Measurements from ENCODE around the gene PTPRN2. TPM values are rescaled to one million over a fixed set of nuclear protein-coding genes. Genes with fewer than 3 reads are reported as not detected.

Gene PTPRN2
- polyA plus RNA-seq, 1 of the 3 experiments (the other 2 are of a cell fraction): 4.0 TPM

DNA sequence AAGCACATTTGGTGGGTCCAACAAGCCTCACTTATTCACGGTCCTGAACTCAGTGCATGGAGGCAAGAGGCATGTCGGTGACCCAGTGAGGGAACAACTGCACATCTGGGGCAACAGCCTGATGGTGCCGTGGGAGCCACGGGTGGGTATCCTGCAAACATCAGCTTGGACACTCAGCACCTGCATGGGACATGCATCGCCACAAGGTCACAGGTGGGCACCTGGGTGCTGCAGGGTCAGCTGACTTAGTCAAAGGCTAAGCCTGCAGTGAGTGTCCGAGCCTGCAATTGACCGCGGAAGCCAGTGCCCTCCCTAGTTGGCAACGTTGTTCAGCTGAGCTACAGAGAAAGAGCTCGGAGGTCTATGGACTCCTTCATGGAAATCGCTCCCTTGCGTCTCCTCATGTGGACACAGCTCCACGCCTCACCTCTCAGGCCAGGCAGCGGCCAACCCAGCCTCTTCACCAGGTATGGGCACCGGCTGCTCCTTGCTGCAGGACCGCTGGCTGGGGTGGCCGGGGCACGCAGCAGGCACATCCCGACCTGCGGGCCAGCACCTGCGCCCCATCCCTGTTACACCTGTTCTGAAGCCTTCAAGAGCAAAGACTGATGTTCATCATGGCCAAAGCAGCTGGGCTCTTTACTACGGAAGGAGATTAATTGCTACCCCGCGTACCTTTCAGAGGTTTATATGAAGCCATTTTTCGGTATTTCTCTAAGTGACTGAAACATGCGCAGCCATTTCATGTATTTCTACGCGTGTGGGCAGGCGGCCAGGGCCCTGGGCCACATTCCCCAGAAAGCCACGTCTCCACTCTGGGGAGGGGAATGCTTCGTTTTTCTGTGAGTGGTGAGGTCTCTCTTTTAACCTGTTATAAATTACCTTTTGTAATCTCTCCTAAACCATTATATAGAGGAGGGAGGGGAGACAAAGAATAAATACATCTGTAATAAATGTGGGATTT, 870.1 kb downstream of the PTPRN2 start:
- 72% methylated on average over 28 of the region's 31 CpGs for WGBS (ENCODE audit: low lambda C conversion rate)
- Histone ChIP-seq H3K9me3 (peaks cover 9% of the 10 kb centered on the region; the same call in 1 of the 2 replicates), H3K4me1 (ENCODE audit: control insufficient read depth in 1 of 2, insufficient read depth in 2 of 2, low read depth in 1 of 2, low read length in 1 of 2) (peaks cover 0 to 3% of the 10 kb centered on the region in 2 experiments; a peak in 1 of 4 replicates), H3K9ac (no peak overlapping the region), H2AFZ (ENCODE audit: low read depth) (no peak overlapping the region), H4K20me1 (ENCODE audit: insufficient read depth) (no peaks in the 10 kb centered on the region), H3K27ac (ENCODE audit: low read depth in 2 of 2, low read length in 1 of 2) (no peak overlapping the region), H3F3A (replicated peaks; ENCODE audit: insufficient read depth) (no peaks in the 10 kb centered on the region), H3K79me2 (ENCODE audit: insufficient read depth) (no peaks in the 10 kb centered on the region), H3K36me3 (replicated peaks in 1 of 2; ENCODE audit: control insufficient read depth in 1 of 2, insufficient read depth in 2 of 2, low read length in 1 of 2) (no peaks in the 10 kb centered on the region), H3K4me2 (no peak overlapping the region), H3K4me3 (ENCODE audit: low read depth in 2 of 2, low read length in 1 of 2) (no peak overlapping the region), H3K27me3 (ENCODE audit: insufficient read depth) (no peaks in the 10 kb centered on the region), H3K9me2 (no peaks in the 10 kb centered on the region)
- no peak for DNase-seq
- ChIA-PET CTCF (interaction anchor here (0.7 kb wide), 1 partner anchor 26 kb away, joined by 3 read pairs; no protein-coding TSS in a partner anchor), POLR2A (interaction anchor here (0.6 kb wide), 1 partner anchor 30 kb away, joined by 3 read pairs; no protein-coding TSS in a partner anchor)
- TF ChIP-seq FOSL2 (IDR thresholded peaks at IDR 0.05; ENCODE audit: borderline replicate concordance, low read depth): no peak
- TF ChIP-seq, protein P1, sequence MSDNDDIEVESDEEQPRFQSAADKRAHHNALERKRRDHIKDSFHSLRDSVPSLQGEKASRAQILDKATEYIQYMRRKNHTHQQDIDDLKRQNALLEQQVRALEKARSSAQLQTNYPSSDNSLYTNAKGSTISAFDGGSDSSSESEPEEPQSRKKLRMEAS (IDR thresholded peaks at IDR 0.05; ENCODE audit: low read depth): no peak

DNA sequence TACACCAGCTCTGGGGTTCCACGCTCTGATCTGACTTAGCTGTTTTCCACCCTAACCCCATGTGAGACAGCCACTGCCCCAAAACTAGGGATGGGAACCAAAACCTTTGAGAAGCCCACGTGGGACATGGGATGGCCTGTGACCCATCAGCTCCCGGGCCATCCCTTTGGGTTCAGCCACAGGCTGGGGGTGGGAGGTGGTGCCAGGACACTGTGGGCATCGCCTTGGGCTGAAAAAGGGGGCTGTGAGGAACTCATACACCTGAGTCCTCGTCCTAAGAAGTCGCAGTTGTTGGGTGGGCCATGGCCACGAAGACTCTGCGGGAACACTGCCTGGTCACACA, 871.7 kb downstream of the PTPRN2 start:
- ChIA-PET POLR2A (no interaction called here), CTCF (no interaction called here)
- H4K20me1 ChIP-seq (ENCODE audit: insufficient read depth): no peaks in the 10 kb centered on the region
- no peak for DNase-seq
- 50% methylated on average over 8 of the region's 8 CpGs for WGBS (ENCODE audit: low lambda C conversion rate)
- H2AFZ ChIP-seq (ENCODE audit: low read depth): no peak overlapping the region
- no peak overlapping the region for H3K4me3 ChIP-seq (ENCODE audit: low read depth in 2 of 2, low read length in 1 of 2)
- no peak overlapping the region for H3K27ac ChIP-seq (ENCODE audit: low read depth in 2 of 2, low read length in 1 of 2)
- no peaks in the 10 kb centered on the region for H3K79me2 ChIP-seq (ENCODE audit: insufficient read depth)
- no peaks in the 10 kb centered on the region for H3K9me2 ChIP-seq
- H3K27me3 ChIP-seq (ENCODE audit: insufficient read depth): no peaks in the 10 kb centered on the region
- peaks cover 0 to 3% of the 10 kb centered on the region in 2 experiments; a peak in 1 of 4 replicates for H3K4me1 ChIP-seq (ENCODE audit: control insufficient read depth in 1 of 2, insufficient read depth in 2 of 2, low read depth in 1 of 2, low read length in 1 of 2)
- peaks cover 9% of the 10 kb centered on the region; the same call in 1 of the 2 replicates for H3K9me3 ChIP-seq
- TF ChIP-seq MEF2A (IDR thresholded peaks at IDR 0.05; ENCODE audit: borderline replicate concordance, low read depth) (no peak), PBX3 (IDR thresholded peaks at IDR 0.05) (no peak)
- no peaks in the 10 kb centered on the region for H3K36me3 ChIP-seq (replicated peaks in 1 of 2; ENCODE audit: control insufficient read depth in 1 of 2, insufficient read depth in 2 of 2, low read length in 1 of 2)
- no peak overlapping the region for H3K4me2 ChIP-seq
- no peaks in the 10 kb centered on the region for H3F3A ChIP-seq (replicated peaks; ENCODE audit: insufficient read depth)
- no peak overlapping the region for H3K9ac ChIP-seq

GRCh38 chr7:157715071-157715937, 872.3 kb downstream of the PTPRN2 start:
- 61% methylated on average over 25 of the region's 25 CpGs for WGBS (ENCODE audit: low lambda C conversion rate)
- CTCF ChIA-PET: no interaction called here

More at GRCh38 chr7:157715071-157715937, 872.3 kb downstream of the PTPRN2 start:
- DNase-seq: no peak
- Histone ChIP-seq H3K36me3 (replicated peaks in 1 of 2; ENCODE audit: control insufficient read depth in 1 of 2, insufficient read depth in 2 of 2, low read length in 1 of 2) (no peaks in the 10 kb centered on the region), H4K20me1 (ENCODE audit: insufficient read depth) (no peaks in the 10 kb centered on the region), H3K27ac (ENCODE audit: low read depth in 2 of 2, low read length in 1 of 2) (no peak overlapping the region), H3K27me3 (ENCODE audit: insufficient read depth) (no peaks in the 10 kb centered on the region), H3K79me2 (ENCODE audit: insufficient read depth) (no peaks in the 10 kb centered on the region), H3K9me3 (peaks cover 9% of the 10 kb centered on the region; the same call in 1 of the 2 replicates), H3K9ac (no peak overlapping the region), H3K4me3 (ENCODE audit: low read depth in 2 of 2, low read length in 1 of 2) (no peak overlapping the region), H3F3A (replicated peaks; ENCODE audit: insufficient read depth) (no peaks in the 10 kb centered on the region), H3K4me1 (ENCODE audit: control insufficient read depth in 1 of 2, insufficient read depth in 2 of 2, low read depth in 1 of 2, low read length in 1 of 2) (peaks cover 0 to 3% of the 10 kb centered on the region in 2 experiments; a peak in 1 of 4 replicates), H3K9me2 (no peaks in the 10 kb centered on the region), H3K4me2 (no peak overlapping the region), H2AFZ (ENCODE audit: low read depth) (no peak overlapping the region)
- POLR2A ChIA-PET: no interaction called here
- TF ChIP-seq, protein P1 (IDR thresholded peaks at IDR 0.05; ENCODE audit: low read depth): no peak
- TF ChIP-seq NFIC (IDR thresholded peaks at IDR 0.05; ENCODE audit: borderline replicate concordance): no peak
